A549 (cell line): ENCODE results near the gene S100A8.

Experiments used
- CHD4 ChIP-seq: fragments of 200-600 bp; sonication (generic); IDR thresholded peaks from 2 replicates; pipeline ENCODE4 v1.6.1; 2016; ENCODE audit warnings: antibody characterized with exemption, mild to moderate bottlenecking, borderline replicate concordance
- JUN ChIP-seq, 2 experiments: fragments of >200 bp; sonication (Bioruptor Twin); formaldehyde crosslinking; IDR thresholded peaks; 2 replicates in 1 of 2; 3 replicates in 1 of 2; pipeline ENCODE4 v1.6.1; 2016 to 2017
- MAZ ChIP-seq: fragments of 150-350 bp; IDR thresholded peaks from 2 replicates; pipeline ENCODE4 v1.6.1; 2014; ENCODE audit warnings: antibody characterized with exemption, low read depth, low read length, borderline replicate concordance
- NPAS2 ChIP-seq: fragments of 250-450 bp; sonication (Bioruptor Pico); IDR thresholded peaks from 2 replicates; pipeline ENCODE4 v1.8.0; 2022; ENCODE audit warnings: mild to moderate bottlenecking, moderate library complexity, borderline replicate concordance
- POLR2A ChIP-seq: IDR thresholded peaks from 2 replicates; pipeline ENCODE4 v1.6.1; 2012; ENCODE audit warnings: mild to moderate bottlenecking, low read length
- RNF2 ChIP-seq: fragments of 200-600 bp; sonication (generic); IDR thresholded peaks from 2 replicates; pipeline ENCODE4 v1.6.1; 2016; ENCODE audit warnings: low read depth, mild to moderate bottlenecking, antibody characterized with exemption, moderate library complexity, borderline replicate concordance
- TF ChIP-seq, protein P1 (sequence below): fragments of 450-650 bp; IDR thresholded peaks from 2 replicates; pipeline ENCODE4 v1.6.1; 2014; ENCODE audit warnings: antibody characterized with exemption
- TF ChIP-seq, protein P2 (sequence below): fragments of >200 bp; sonication (Bioruptor Twin); formaldehyde crosslinking; IDR thresholded peaks from 3 replicates; pipeline ENCODE4 v1.5.1; 2016
- TF ChIP-seq, protein P3 (sequence below): IDR thresholded peaks from 2 replicates; pipeline ENCODE4 v1.6.1; 2012; ENCODE audit warnings: low read depth, borderline replicate concordance
- TF ChIP-seq, protein P4 (sequence below): fragments of 200-600 bp; sonication (generic); IDR thresholded peaks from 2 replicates; pipeline ENCODE4 v1.6.1; 2016; ENCODE audit warnings: antibody characterized with exemption, mild to moderate bottlenecking, moderate library complexity

DNA sequence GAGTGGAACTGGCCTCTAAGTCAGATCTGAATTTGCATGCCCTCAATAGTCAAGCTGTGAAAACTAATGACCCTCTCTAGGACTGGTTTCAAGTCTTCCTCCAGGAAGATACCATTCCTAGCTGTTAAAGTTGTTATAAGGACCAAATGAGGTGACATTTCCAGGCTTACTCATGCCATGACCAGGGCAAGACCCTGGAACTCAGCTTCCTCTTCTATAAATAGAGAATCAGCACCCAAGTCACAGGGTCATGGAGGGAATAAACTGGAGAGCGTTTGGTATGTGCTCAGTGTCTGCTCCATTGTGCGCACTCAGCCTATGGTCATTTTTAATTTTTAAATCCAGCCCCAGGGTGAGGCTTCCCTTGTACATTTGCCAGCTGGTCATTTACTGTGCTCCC, 30.7 kb downstream of the S100A8 start:
- TF ChIP-seq, protein P1, sequence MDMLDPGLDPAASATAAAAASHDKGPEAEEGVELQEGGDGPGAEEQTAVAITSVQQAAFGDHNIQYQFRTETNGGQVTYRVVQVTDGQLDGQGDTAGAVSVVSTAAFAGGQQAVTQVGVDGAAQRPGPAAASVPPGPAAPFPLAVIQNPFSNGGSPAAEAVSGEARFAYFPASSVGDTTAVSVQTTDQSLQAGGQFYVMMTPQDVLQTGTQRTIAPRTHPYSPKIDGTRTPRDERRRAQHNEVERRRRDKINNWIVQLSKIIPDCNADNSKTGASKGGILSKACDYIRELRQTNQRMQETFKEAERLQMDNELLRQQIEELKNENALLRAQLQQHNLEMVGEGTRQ = no peak
- TF ChIP-seq, protein P2, sequence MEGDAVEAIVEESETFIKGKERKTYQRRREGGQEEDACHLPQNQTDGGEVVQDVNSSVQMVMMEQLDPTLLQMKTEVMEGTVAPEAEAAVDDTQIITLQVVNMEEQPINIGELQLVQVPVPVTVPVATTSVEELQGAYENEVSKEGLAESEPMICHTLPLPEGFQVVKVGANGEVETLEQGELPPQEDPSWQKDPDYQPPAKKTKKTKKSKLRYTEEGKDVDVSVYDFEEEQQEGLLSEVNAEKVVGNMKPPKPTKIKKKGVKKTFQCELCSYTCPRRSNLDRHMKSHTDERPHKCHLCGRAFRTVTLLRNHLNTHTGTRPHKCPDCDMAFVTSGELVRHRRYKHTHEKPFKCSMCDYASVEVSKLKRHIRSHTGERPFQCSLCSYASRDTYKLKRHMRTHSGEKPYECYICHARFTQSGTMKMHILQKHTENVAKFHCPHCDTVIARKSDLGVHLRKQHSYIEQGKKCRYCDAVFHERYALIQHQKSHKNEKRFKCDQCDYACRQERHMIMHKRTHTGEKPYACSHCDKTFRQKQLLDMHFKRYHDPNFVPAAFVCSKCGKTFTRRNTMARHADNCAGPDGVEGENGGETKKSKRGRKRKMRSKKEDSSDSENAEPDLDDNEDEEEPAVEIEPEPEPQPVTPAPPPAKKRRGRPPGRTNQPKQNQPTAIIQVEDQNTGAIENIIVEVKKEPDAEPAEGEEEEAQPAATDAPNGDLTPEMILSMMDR = no peak
- TF ChIP-seq, protein P3, sequence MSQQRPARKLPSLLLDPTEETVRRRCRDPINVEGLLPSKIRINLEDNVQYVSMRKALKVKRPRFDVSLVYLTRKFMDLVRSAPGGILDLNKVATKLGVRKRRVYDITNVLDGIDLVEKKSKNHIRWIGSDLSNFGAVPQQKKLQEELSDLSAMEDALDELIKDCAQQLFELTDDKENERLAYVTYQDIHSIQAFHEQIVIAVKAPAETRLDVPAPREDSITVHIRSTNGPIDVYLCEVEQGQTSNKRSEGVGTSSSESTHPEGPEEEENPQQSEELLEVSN = no peak
- TF ChIP-seq, protein P4, sequence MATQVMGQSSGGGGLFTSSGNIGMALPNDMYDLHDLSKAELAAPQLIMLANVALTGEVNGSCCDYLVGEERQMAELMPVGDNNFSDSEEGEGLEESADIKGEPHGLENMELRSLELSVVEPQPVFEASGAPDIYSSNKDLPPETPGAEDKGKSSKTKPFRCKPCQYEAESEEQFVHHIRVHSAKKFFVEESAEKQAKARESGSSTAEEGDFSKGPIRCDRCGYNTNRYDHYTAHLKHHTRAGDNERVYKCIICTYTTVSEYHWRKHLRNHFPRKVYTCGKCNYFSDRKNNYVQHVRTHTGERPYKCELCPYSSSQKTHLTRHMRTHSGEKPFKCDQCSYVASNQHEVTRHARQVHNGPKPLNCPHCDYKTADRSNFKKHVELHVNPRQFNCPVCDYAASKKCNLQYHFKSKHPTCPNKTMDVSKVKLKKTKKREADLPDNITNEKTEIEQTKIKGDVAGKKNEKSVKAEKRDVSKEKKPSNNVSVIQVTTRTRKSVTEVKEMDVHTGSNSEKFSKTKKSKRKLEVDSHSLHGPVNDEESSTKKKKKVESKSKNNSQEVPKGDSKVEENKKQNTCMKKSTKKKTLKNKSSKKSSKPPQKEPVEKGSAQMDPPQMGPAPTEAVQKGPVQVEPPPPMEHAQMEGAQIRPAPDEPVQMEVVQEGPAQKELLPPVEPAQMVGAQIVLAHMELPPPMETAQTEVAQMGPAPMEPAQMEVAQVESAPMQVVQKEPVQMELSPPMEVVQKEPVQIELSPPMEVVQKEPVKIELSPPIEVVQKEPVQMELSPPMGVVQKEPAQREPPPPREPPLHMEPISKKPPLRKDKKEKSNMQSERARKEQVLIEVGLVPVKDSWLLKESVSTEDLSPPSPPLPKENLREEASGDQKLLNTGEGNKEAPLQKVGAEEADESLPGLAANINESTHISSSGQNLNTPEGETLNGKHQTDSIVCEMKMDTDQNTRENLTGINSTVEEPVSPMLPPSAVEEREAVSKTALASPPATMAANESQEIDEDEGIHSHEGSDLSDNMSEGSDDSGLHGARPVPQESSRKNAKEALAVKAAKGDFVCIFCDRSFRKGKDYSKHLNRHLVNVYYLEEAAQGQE = no peak
- TF ChIP-seq NPAS2 (CRISPR knock-in tag) (no peak), CHD4 (no peak), JUN (IDR thresholded peaks at IDR 0.05) (no peak), MAZ (no peak), POLR2A (no peak), RNF2 (no peak)
